GM21515 (cell line): ENCODE data around the gene CD300LG.
"Not testable (repeated sequence)": the region's sequence is repeated elsewhere in the genome, so short reads cannot be mapped to it uniquely, and the experiment has no call there.

ENCODE experiments used
- ATAC-seq: cut with Tn5 transposase; IDR thresholded peaks from one replicate; pipeline ENCODE4 v1.9.1; 2021; ENCODE audit not compliant: unreplicated experiment

The CD300LG gene, protein sequence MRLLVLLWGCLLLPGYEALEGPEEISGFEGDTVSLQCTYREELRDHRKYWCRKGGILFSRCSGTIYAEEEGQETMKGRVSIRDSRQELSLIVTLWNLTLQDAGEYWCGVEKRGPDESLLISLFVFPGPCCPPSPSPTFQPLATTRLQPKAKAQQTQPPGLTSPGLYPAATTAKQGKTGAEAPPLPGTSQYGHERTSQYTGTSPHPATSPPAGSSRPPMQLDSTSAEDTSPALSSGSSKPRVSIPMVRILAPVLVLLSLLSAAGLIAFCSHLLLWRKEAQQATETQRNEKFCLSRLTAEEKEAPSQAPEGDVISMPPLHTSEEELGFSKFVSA

DNA sequence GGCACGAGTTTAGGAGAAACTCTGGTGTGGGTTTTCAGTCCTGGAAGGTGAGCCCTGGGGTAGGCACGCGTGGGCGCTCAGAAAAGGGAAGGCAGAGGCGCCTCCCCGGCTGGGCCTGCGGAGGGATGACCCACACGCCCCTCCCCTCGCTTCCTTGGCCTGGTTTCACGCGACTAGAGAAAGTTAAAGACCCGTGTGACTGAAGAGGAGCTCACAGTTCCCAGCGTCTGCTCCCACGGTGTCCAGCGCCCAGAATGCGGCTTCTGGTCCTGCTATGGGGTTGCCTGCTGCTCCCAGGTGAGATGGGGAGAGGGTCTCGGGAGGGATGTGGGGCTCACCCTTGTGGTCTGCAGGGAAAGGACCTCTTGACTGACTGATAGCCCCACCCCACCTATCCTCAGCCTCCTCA lies at the start of gene CD300LG:
Gene CD300LG (plus strand): TSS at position 214 of the 409 bp plus-strand sequence. CDS start 41 bp downstream, at position 255.
- no peak for ATAC-seq

DNA sequence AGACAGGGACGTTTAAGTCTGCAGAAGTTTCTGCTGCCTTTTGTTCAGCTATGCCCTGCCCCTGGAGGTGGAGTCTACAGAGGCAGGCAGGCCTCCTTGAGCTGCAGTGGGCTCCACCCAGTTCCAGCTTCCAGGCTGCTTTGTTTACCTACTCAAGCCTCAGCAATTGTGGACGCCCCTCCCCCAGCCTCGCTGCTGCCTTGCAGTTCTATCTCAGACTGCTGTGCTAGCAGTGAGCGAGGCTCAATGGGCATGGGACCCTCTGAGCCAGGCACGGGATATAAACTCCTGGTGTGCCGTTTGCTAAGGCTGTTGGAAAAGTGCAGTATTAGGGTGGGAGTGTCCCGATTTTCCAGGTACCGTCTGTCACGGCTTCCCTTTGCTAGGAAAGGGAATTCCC lies 49.0 kb upstream of the CD300LG start:
- ATAC-seq = not testable (repeated sequence)

DNA sequence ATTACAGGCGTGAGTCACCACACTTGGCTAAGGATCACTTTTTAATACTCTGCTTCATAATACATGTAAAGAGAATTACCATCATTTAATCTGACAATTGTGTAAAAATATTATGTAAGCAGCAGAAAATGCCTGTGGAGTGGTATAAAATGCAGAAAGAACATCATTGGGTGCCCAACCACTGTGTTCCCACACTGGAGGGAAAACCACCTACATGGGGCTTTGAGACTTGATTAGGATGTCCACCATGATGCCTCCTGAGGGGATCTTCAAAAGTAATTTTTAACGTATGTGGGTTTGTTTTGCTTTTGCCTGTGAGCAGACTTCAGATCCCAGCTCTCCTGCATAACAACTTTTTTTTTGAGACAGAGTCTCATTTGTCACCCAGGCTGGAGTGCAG lies 47.9 kb upstream of the CD300LG start:
- ATAC-seq = no peak

DNA sequence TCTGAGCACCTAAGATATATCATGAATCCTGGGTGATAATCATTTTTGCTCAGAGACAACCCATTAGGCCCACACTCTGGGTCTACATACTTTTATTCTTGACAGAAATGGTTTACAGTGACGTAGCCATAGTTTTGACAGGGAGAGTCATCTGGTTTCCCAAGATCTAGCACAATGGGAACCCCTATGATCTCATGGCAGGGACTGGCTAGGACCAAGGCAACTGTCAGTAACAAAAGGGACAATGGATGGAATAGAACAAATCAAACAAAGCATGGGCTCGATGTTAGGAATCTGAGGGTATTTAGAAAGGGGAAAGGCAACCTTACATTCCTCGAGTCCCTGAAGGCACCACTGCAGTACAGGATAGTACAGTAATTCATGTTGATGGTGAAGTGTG lies 46.2 kb upstream of the CD300LG start:
- ATAC-seq = no peak

DNA sequence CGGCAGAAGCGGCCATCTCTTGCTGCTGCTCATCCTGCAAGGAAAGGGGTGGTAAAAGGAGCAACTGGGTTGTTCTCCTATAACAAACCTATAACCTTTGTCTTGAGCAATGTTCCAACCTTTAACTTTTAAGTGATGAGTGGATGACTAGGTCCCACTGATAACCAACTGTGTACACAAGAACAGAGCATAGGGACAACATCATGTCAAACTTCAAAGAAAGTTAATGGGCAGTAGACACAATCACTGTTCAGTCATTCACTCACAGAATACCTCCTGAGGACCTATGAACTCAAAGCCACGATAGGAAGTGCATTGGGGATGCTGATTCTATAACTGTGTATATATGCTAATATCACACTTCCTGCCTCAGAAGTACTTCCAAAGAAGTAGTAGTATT lies 45.1 kb upstream of the CD300LG start:
- no peak for ATAC-seq

DNA sequence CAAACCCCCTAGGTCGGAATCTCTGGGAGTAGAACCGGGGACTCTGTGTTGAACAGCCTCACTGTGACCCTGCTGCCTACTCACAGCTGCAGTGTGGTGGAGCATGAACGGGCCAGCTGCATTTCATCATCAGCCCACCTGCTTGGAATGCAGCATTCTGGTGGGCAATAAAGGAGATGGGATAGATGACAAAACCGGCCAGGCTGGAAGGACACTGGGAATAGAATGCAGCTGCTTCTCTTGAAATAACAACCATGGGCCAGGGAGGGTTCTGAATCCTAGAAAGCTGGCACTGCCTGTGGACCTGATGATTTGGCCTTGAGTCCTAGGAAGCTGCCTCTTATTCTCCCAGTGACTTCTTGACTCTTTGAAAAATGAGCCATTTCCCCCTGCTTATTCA lies 43.2 kb upstream of the CD300LG start:
- ATAC-seq = no peak

DNA sequence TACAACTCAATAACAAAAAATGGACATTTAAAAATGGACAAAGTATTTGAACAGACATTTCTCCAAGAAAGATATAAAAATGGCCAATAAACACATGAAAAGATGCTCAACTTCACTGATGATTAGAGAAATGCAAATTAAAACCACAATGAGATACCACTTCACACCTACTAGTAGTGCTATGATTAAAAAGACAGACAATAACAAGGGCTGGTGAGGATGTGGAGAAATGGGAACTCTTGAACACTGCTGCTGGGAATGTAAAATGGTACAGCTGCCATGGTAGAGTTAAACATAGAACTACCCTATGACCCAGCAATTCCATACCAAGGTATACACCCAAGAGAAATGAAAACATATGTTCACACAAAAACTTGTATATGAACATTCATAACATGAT lies 41.9 kb upstream of the CD300LG start:
- ATAC-seq = no peak

DNA sequence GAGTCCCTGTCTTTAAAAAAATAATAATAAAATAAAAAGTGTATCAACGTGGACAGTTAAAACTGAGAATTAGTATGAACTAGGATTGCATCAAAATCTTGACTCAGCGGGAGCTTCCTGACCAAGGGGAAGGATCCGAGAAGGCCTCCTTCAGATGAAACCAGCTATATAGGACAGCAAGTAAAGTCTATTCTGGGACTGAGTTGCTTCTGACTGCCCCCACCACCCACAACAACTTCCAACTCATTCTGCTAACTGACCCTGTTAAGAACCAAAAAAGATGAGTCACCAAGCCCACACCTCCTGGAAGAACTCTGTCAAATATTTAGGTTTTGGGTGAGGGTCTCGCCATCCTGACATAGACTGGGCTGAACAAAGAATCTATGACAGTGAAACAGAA lies 38.9 kb upstream of the CD300LG start:
- no peak for ATAC-seq

DNA sequence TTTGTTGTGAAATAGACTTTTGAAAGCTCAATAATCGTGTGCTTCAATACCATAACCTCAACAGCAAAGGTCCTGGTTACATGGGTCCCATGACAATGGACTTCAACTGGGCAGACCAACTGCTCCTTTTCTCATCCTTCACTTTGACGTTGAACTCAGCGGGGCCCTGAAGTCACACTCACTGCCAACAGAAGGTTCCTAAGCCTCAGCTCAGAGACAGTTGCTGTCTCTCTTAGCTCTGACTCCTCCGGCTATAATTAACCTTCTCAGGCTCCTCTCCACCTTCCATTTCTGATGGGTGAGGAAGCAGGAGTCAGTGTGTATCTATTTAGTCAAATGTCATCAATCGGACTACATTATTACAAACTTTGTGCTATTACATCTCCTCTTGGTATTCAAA lies 37.9 kb upstream of the CD300LG start:
- no peak for ATAC-seq

DNA sequence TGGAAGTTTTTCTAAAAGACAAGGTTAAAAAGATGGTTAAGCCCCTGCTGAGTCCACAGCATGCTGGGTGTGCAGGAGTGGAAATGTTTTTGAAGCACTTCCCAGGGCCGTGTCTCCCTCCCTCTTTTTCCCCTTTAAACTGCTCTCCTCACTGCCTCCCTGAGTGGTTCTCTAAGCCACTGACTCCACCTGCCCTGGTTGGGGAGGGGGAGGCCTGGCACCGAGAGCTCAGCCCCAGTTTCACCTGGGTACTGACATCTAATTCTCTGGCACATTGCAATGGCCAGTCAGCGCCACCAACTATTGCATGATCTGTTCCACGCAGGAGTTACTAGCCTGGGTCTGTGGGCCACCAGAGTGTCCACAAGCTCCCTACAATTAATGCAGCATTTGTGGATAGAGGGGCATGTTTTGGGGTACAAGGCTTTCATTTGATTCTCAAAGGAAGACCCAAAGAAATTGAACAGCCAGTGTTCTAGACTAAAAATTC lies 36.7 kb upstream of the CD300LG start:
- ATAC-seq = no peak

DNA sequence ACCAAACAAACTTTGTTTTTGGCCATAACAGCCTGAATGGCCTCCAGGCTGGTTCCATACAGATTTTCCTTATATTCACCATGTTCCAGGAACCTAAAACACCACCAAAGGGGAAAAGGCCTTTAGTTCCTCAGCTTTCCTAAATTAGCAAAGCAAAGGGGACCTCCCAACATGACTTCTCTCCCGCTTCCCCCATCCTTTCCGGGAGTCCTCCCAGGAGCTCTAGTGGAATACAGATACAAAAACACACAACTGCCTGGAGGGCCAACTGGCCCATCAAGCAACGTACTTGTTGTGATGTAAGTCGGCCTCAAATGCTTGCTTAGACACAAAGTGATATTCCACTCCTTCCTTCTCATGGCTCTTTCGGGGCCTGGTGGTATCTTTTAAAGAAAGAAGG lies 36.2 kb upstream of the CD300LG start:
- no peak for ATAC-seq

DNA sequence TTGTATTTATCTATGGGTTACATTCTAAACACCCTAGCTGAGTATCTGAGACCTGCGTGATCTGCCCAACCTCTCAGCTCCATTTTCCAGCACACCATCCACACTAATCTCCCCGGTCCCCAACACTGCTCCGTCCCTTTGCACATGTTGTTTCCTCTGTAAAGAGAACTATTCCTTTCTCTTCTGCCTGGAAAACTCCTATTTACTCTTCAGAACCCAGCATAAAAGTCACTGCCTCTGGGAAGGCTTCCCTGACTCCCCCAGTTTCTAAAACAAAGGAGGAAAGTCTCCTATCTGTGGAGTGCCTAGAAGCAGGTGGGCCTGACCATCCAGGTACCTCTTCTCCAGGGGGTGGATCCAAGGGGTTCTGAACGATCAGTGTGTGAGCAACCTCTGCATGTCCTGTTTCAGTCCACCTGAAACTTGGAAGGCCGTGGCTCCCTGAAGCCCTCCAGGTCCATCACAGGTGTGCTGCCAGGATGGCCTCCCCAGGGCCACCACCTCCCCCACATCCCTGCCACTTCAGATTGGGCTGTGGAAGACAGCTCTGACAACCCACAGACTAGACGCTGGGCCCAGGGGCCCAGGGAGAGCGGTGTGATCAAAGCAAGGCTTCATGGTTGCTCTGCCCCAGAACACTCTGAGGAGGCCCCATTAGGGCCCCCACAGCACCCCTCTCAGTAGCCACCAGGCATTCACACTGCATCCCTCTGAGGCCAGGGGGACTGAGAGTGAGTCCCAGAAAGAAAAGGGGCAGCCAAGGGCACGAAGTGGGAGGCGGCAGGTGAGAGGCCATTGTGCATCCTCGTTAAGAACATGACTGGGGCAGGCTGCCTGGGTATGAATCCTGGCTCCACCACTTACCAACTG lies 34.3 kb upstream of the CD300LG start:
- no peak for ATAC-seq

DNA sequence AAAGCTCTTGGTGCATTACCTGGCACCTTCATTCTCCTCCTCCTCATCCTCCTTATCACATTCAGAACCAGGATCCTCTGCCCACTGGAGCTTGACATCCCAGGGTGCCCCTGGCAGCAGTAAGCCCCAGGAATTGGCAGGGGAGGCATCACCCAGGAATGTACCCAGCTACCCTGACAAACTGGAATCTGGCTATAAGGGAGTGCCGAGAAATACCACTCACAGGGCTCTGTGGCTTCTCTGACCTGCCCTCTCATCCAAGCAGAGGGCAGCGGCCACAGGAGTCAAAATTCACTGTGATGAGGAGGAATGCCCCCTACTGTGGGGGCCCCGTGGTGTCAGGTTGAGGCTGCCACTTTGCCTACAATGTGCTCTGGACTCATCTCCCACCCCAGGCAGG lies 33.6 kb upstream of the CD300LG start:
- ATAC-seq = no peak

DNA sequence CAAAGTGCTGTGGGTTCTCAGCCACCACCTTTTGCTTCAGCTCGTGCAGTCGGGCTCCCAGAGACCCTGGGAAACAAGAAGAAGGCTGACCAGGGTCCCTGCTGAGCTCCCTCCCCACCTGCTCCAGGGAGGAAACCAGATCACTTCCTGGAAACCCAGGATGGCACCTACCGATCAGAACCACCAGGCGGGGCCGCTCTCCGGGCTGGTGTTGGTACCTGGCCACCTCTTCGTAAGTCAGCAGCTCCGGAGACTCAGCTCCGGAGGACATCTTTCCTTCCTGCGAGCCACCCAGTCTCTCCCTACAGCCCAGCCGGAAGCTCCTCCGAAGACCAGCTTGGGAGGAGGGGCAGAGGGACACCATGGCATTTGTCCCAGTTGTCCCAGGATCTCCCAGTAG lies 33.0 kb upstream of the CD300LG start:
- ATAC-seq = no peak

DNA sequence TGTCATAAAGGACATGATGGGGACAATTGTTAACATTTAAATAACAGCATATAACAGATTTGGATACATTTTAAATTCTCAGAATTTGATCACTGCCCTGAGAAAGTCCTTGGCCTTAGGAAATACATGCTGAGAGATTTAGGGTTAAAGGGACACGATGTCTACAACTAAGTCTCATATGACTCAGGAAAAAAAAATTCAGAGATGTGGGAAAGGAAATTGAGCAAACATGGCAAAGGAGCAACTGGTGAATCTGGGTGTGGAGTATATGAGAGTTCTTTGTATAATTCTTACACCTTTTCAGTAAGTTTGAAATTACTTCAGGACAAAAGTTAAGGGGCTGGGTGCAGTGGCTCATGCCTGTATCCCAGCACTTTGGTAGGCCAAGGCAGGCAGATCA lies 32.3 kb upstream of the CD300LG start:
- no peak for ATAC-seq

DNA sequence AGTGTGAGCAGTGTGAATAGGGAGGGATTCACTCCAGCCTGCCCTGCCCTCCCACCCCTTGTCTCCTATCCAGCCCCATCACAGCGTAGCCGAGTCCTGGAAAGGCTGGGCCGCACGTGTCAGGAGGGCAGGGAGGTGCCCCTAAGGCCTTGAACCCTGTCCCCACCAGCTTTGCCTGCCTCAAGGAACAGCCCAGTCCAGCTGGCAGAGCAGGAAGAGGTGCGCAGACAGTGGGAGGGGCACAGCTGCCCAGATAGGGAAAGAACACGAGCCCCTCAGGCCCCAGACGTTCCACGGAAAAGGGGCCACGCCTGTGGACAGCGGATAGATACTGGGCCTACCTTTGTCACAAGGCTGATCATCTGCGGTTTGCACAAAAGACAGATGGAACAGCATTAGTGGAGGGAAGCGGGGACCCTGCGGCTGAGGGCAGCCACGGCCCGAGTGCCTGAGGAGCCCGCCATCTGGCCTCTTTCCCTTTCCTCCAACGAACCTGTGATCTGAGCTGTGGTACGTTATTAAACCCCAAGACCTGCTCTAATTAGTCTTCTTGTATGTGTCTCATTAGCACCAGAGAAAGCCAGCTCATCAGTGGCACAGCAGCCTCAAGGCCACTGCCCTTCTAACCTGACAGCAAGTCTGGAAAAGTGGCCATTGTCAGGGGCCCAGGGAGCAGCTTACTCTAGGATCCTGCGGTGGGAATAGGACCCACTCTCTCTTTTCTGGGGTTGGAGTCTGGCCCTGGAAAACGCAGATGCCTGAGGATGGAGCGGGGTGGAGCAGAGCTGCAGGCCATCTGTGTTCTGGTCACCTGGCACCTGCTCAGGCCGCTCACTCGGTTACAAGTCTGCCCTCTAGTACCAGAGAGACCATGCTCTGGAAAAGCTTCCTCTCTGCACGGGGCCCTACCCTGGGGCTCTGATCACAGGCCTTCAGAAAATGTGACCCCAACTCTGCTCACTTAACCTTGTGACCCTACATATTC lies 30.3 kb upstream of the CD300LG start:
- ATAC-seq = no peak

DNA sequence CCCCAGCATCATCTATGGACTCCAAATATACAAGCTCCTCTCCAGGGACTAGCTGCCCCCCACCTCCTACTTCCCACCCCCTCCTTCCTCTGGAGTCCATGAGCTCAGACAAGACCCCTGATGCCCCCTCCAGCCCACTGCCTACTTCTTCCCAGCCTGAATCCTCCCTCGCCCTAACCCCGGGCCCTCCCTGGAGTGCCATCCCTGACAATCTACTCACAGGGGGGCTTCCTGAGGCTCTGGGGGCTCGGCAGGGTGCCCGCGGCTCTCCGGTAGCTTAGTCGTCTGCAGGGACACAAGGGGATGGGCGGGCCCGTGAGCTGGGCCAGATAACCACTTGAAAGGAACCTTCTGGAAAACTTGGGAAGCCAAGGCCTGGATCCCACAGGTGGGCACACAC lies 29.1 kb upstream of the CD300LG start:
- ATAC-seq = no peak

DNA sequence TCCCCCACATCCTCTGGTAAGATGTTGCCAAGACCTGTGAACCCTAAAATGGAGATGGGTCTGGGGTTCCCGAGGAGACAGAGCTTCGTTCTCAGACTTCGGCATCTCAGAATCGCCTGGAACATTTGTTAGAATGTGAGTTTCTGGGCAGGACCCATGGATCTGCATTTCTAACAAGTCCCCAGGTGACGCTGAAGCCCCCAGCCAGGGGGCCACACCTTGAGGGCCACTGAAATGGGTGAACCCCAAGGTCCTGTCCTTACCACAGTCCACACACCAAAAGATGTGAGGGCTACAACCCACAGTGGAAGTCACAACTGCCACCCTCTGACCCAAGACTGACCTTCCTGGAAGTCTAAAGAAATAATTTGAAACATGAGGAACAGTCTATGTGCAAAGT lies 28.0 kb upstream of the CD300LG start:
- no peak for ATAC-seq

DNA sequence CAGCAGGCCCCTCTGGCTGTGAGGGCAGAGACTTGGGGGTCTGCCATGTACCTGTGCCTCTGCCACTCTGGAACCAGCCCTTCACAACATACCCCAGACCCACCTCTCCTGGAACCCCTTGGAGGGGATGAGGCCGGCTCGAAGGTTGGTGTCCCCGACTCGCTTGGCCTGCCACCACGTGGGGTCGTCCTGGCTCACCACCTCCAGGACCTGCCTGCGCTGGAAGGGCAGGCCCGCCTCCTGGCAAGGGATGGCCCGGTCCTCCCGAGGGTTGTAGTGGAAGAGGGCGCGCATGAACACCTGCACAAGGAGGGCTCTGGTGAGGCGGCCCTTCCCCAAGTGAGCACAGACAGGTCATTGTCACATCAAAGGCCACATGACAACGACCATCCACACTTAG lies 26.2 kb upstream of the CD300LG start:
- ATAC-seq = no peak

DNA sequence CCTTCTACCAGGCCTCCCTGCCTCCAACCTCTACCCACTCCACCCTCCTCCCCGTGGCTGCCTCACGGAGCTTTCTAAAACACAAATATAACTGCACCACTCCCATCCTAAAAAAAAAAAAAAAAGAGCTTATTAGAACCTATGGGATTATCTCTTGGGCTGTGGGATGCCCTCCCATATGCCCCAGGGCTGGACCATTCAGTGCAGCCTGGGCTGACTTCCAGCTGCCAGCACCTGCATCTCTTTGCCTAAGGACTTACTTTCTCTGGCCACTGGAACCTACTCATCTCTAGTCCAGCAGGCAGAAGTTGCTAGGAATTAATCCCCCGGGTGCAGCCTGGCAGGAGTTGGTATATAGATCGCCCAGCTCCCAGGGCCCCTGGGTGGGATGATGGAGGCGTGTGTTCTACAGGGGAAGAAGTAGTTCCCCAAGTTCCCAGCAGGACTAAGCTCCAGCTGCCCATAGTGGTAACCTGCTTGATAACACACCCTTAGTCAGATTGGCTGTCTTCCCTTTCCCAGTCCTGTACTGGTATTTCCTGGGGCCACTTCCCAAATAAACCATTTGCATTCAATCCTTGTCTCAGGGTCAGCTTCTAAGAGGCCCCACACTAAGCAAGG lies 24.3 kb upstream of the CD300LG start:
- no peak for ATAC-seq
